HG02885 (cell line): Measurements from ENCODE around the gene DMRT1.

Source experiments
- ATAC-seq: cut with Tn5 transposase; IDR thresholded peaks from one replicate; pipeline ENCODE4 v1.9.1; 2021; ENCODE audit warnings: mild to moderate bottlenecking; ENCODE audit not compliant: unreplicated experiment, poor library complexity

DMRT1 gene

GRCh38 chr9:969310-970150, 128.0 kb downstream of the DMRT1 start:
- no peak for ATAC-seq

DNA sequence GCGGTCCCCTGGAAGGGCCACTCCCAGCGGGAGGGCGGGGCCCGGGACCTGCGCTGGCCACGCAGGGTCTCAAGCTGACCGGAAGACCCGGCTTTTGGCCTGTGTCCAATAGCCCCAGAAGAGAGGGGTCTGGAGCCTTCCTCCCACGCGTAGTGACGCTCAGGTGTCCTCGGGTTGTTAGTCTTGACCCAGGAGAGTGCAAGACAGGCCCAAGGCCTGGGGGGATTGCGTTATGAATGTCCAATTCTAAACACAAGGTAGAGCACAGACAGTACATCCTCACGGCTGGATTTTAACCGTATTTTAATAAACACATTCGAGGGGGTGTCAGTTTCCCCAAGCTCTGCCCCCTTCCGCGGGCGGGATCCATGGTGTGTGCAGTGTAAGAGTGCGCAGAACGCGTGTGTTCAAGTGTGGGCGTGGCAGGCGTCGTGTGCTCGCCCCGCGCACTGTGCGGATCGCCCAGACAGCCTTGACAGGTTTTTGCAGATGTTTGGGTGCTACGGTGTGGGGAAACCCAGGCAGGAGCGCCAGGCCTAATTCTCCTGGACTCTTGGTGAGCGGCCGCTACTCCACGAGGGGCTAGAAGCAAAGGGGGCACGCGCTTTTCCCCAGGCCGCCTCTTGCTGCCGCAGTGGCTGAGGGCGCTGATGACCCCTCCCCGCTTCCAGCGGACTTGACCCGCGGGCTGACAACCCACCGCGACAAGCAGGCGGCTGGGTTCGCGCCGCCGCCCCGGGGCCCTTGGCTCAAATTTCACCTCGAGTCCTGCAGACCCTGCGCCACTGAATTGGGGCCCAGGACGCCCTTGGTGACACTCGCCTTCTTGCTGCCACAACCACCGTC, 128.9 kb downstream of the DMRT1 start:
- ATAC-seq, result no peak

- ATAC-seq, result no peak
These were observed 130.5 kb downstream of the DMRT1 start for GRCh38 chr9:971901-972500.

DNA sequence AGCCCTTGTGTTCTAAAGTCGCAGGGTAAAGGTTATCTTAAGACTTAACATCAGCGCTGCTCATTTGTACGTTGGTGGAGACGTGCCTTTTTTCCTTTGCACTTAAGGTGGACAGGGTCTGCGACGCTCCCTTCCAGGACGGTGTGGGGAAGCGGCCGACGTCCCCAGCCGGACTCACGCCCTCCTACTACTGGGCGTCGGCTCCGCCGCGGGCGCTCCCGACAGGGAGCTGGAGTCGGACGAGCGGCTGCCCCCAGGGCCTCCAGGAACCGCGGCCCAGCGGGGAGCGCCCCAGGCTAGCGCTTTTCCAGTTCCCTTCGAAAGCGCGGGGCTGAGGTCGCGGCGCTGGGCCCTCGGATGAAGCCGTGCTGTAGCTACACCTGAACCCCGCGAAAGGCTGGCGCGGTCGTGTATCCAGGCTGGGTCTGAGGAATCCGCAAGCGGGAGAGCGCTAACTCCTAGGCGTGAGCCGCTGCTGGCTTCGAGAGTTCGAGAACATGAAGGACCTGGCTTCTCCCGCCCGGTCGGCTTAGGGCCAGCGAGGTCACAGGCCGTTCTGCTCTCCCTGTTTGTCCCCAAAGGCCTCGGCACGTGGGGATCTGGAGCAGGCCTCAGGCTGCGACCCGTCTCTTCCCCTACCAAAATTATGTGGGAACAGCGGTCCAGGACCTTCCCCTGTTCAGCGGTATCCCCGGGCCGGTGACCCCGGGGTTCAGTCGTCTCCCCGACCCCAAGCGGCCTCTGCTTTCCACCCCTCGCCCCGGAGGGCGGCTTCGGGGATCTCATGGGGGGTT, 131.2 kb downstream of the DMRT1 start:
- ATAC-seq, result no peak

- ATAC-seq, result no peak
These were observed 131.9 kb downstream of the DMRT1 start for GRCh38 chr9:973295-973834.

DNA sequence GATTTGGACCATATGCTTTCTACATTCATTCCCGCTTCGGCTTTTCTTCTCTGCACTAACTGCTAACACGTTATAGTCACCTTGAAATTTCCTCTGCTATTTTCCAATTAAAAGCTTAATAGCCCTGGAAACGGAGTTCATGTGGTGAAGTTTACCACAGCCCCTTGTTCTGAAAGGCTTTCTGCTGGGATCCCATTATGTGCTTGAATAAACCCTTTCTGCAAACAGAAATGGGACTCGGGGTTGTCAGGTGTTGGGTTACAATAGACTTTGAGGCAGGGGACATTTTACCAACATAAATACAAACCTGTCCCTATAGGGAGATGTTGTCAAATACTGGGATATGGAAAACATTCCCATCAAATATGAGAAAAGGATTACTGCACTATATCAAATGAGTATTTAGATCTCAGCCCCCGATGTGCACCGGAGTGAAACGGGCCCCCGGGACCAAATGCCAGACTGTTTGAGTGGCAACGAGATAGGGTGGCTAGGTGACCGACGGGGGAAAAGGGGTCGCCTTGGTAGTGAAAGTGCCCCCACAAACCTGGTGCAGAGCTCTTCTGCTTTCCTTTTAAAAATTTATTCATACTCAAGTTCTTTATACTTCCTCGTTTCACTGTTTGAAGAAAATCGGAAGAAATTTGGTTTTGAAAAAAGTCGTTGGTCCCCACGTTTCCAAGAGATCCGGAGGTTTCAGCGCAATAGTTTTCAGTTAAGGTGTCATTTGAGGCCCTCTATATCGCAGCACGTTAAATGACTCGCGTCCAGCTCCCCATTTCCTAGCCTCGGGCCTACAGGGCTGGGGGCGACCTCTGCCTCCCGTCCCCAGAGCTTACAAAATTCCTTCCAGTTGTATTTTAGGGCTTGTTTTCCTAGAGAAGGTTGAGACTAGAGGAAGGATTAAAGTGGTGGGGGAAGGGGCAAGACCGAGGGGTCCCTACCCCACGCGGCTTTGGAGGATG, 132.8 kb downstream of the DMRT1 start:
- no peak for ATAC-seq

DNA sequence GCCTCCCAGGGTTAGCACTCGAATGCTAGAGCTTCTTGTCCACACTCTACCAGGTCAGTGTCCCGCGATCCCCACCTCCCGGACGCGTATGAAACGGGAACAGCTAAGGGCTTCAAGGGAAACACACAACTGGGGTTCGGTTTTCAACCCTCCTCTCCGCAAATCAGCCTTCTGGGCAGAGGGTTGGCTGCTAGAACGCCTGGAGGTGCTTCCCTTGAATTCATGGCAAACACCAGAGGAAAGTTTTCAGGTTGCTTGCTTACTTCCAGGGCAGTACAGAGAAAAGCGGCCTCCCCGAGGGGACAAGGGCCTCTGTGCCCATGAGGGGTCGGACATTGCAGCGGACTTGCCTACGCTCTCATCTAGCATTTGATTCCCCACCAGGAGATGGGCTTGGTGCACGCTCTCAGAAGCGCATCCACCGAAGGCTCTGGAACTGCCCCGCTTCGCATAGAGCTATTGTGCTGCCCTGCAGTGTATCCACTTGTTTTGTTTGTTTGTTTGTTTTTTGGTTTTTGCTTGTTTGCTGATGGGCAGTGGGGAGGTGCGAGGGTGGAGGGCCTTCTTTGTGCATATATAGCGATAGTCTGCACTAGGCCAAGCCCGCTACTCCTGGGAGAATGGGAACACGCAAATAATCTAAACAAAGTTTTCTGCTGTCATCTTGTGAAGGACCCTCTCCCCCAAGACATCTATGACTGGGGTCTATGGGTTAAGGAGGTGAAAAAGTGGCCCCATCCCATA, 133.7 kb downstream of the DMRT1 start:
- ATAC-seq, result no peak

DNA sequence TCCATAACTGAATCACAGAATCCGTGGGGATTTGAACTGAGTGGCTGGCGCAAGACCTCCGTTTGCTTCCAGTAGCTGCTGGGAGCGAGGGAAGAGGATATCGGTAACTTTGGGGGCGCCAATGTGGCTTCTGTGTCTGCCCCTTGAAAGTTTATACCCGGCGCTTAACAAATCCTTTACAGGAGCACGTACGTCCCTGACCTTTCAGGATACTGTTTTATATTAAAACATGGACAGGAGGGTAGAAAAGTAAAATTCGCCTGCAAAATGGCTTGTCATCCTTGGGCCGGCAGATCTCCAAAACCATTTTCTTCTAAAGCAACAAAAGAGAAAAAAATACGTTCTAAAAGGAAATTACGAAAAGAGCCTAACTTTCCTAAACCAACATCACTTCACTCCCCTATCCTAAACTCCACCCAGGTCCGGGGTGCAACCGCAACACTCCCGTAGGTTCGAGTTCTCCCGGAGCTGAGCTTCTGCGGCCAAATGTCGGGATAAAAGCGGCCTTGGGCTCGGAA, 134.3 kb downstream of the DMRT1 start:
- no peak for ATAC-seq

- no peak for ATAC-seq
These were observed 134.9 kb downstream of the DMRT1 start, which contains the start of gene DMRT3 for GRCh38 chr9:976258-976942. Gene DMRT3, plus strand, starts transcription at chr9:976655. Its CDS starts 347 bp downstream, at chr9:977002.

- ATAC-seq, result no peak
These were observed 135.7 kb downstream of the DMRT1 start for GRCh38 chr9:976943-977837.

- ATAC-seq, result no peak
These were observed 136.6 kb downstream of the DMRT1 start for GRCh38 chr9:977838-978830.

- ATAC-seq, result no peak
These were observed 138.5 kb downstream of the DMRT1 start for GRCh38 chr9:979983-980382.

DNA sequence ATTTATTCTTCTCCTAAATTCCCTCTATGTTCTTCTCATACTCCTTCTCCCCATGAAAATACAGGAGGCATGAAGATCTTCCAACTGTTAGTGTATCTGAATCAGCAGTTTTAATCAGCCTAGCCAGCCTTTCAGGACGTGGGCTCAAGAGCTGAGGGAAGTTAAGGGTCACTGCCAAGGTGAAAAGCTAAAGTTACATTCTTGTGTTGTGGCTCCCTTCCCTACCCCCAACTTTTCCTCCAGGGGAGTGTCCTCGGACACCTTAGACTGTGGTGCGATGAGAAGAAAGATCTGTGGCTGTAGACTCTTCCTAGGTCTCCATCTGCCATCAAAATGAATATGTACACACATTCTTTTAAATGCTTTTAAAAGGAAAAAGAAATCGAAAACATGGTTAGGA, 139.1 kb downstream of the DMRT1 start:
- no peak for ATAC-seq

DNA sequence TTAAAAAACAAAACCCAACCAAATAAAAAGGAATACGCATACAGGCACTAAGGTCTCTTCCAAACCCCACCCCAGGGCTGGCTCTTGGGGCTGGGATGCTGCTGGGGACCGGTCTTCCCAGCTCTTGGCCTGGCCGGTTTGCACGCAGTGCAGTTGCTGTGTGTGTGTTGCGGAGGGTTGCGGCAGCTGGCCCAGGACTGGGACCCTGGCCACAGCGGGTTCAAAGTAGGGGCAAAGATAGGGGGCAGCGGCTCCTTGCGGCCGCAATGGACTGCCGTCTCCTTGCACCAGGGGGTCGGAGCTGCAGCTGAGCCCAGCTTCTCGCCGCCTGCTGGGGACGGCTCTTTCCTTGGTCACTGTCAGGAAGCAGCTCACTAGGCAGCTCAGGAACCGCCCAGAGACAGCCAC, 140.0 kb downstream of the DMRT1 start:
- no peak for ATAC-seq
